Esophagus squamous epithelium (tissue), 5 donors: Measurements from ENCODE around the gene SIRT6. TPM values are rescaled to one million over a fixed set of nuclear protein-coding genes. Genes with fewer than 3 reads are reported as not detected.

Experiments used
- DNase-seq: peaks from one replicate; lab custom pipeline; 2025; lab: John Stamatoyannopoulos, UW
- H3K27ac ChIP-seq, 4 donors: fragments of 200-600 bp; sonication (generic); one replicate each; pipeline ENCODE4 v1.5.1; 2016 to 2019; ENCODE audit warnings: mild to moderate bottlenecking in 1 of 4
- H3K27me3 ChIP-seq, 4 donors: fragments of 200-600 bp; sonication (generic); 1 replicate in 3 of 4; 2 replicates in 1 of 4; pipeline versions ENCODE4 v1.5.1 to v1.6.0; 2017 to 2021; ENCODE audit warnings: antibody characterized with exemption in 1 of 4
- H3K36me3 ChIP-seq, 3 donors: fragments of 200-600 bp; sonication (generic); one replicate each; pipeline ENCODE4 v1.5.1; 2016 to 2019
- H3K4me1 ChIP-seq, 3 donors: fragments of 200-600 bp; sonication (generic); one replicate each; pipeline ENCODE4 v1.5.1; 2017 to 2019
- H3K4me3 ChIP-seq, 4 donors: fragments of 200-600 bp; sonication (generic); 1 replicate in 3 of 4; 2 replicates in 1 of 4; pipeline ENCODE4 v1.5.1; 2016 to 2019; ENCODE audit warnings: mild to moderate bottlenecking in 2 of 4, moderate library complexity in 1 of 4
- H3K9me3 ChIP-seq, 3 donors: fragments of 200-600 bp; sonication (generic); one replicate each; pipeline ENCODE4 v1.5.1; 2016 to 2019
- POLR2A ChIP-seq, 4 donors: fragments of 450-650 bp; IDR thresholded peaks; one replicate each; pipeline ENCODE4 v1.6.1; 2017; ENCODE audit warnings: antibody characterized with exemption in 4 of 4, mild to moderate bottlenecking in 4 of 4, moderate library complexity in 3 of 4
- WGBS, 2 donors: methylation state at CpG; one replicate each; pipeline ENCODE4 v1.1.5; 2018; 5-methylcytosine and 5-hydroxymethylcytosine counted together
- intact Hi-C: fragments of 100-400 bp; cut with DNase I; formaldehyde crosslinking; loops from one replicate; pipeline ENCODE4 v1.15.0; 2022
- total RNA-seq, 4 donors: library from RNA; depleted of rRNA; stranded (reverse); fragments of >200 nt; gene quantifications; one replicate each; pipeline ENCODE4 v1.1.0, GENCODE V29; 2016
- TF ChIP-seq, protein P1 (sequence below), 6 experiments: fragments of 450-650 bp in 4 of 6; fragments of 200-600 bp in 2 of 6; sonication (generic) in 2 of 6; IDR thresholded peaks; one replicate each; pipeline ENCODE4 v1.5.1; 2016 to 2019; ENCODE audit warnings: antibody characterized with exemption in 6 of 6, mild to moderate bottlenecking in 4 of 6, moderate library complexity in 4 of 6
- donor health status: DM: yes; HTN: yes; CAD: no.

Gene SIRT6
- total RNA-seq, 4 donors from 2014 or later, result 9.0 to 23.3 (median 18.3) TPM

DNA sequence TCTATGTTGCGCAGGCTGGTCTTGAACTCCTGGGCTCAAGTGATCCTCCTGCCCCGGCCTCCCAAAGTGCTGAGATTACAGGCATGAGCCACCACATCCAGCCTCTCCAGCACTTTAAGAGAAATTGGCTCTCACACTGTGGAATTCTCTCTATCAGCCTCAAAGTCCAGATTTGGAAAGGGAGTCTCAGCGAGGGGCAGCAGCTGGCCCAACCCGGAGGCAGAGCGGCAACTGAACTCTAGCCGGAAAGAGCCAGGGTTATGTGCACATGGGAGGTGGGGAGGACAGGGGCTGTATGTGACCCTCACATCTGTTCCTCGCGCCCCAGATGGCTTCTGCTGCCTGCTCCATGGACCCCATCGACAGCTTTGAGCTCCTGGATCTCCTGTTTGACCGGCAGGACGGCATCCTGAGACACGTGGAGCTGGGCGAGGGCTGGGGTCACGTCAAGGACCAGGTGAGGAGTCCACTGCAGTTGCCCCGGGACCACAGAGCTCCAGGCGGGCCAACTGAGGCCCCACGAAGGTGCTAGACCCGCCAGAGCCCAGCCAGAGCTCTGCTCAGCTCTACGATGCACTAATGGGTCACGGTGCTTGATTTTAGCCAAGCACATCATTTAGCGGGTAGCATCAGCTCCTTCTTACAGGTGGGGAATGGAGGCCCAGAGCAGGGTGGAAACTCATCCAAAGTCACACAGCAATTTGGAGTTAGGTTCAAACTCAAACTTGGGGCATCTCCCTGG is 27.6 kb downstream of the SIRT6 start:
- no peak for TF ChIP-seq POLR2A (IDR thresholded peaks at IDR 0.05)
- TF ChIP-seq, protein P1, sequence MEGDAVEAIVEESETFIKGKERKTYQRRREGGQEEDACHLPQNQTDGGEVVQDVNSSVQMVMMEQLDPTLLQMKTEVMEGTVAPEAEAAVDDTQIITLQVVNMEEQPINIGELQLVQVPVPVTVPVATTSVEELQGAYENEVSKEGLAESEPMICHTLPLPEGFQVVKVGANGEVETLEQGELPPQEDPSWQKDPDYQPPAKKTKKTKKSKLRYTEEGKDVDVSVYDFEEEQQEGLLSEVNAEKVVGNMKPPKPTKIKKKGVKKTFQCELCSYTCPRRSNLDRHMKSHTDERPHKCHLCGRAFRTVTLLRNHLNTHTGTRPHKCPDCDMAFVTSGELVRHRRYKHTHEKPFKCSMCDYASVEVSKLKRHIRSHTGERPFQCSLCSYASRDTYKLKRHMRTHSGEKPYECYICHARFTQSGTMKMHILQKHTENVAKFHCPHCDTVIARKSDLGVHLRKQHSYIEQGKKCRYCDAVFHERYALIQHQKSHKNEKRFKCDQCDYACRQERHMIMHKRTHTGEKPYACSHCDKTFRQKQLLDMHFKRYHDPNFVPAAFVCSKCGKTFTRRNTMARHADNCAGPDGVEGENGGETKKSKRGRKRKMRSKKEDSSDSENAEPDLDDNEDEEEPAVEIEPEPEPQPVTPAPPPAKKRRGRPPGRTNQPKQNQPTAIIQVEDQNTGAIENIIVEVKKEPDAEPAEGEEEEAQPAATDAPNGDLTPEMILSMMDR (IDR thresholded peaks at IDR 0.05), result no peak
- WGBS, 2 donors, result 78 to 83% methylated on average over 4 to 8 of the region's 21 CpGs
- H3K27me3 ChIP-seq, result peaks cover 0 to 64% (median 0%) of the 10 kb centered on the region in 4 donors
- no peaks in the 10 kb centered on the region for H3K4me1 ChIP-seq
- no peak for DNase-seq
- no peaks in the 10 kb centered on the region for H3K36me3 ChIP-seq
- H3K4me3 ChIP-seq, result no peak overlapping the region
- intact Hi-C loops, result no loop called here
- H3K27ac ChIP-seq, result no peak overlapping the region
- H3K9me3 ChIP-seq, result no peaks in the 10 kb centered on the region

GRCh38 chr19:4152241-4152998 is 29.9 kb downstream of the SIRT6 start:
- H3K36me3 ChIP-seq, result no peaks in the 10 kb centered on the region
- DNase-seq, result no peak
- no peaks in the 10 kb centered on the region for H3K9me3 ChIP-seq
- WGBS, 2 donors, result 60 to 68% methylated on average over 10 of the region's 10 CpGs
- no peaks in the 10 kb centered on the region for H3K4me1 ChIP-seq
- TF ChIP-seq, protein P1 (IDR thresholded peaks at IDR 0.05), result no peak
- TF ChIP-seq POLR2A (IDR thresholded peaks at IDR 0.05), result no peak
- H3K27me3 ChIP-seq, result peaks cover 0 to 66% (median 0%) of the 10 kb centered on the region in 4 donors
- H3K4me3 ChIP-seq, result no peak overlapping the region
- H3K27ac ChIP-seq, result no peak overlapping the region
- intact Hi-C loops, result no loop called here

DNA sequence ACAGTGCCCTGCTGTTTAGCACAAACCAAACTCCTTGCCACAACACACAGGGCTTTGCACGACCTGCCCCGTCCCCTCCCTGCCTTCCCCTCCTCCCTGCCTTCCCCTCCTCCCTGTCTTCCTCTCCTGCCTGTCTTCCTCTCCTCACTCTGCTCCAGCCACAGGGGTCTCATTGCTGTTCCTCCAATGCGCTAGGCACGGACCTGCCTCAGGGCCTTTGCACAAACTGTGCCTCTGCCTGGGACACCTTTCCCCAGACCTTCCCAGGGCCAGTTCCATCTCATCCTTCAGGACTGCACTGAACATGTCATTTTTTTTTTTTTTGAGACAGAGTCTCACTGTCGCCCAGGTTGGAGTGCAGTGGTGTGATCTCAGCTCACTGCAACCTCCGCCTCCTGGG is 30.7 kb downstream of the SIRT6 start:
- Histone ChIP-seq H3K27me3 (peaks cover 0 to 62% (median 0%) of the 10 kb centered on the region in 4 donors), H3K27ac (no peak overlapping the region)
- no peak for DNase-seq

GRCh38 chr19:4149518-4150288 is 32.7 kb downstream of the SIRT6 start:
- TF ChIP-seq POLR2A (IDR thresholded peaks at IDR 0.05), result no peak
- TF ChIP-seq, protein P1 (IDR thresholded peaks at IDR 0.05), result no peak
- no peaks in the 10 kb centered on the region for H3K9me3 ChIP-seq
- H3K27me3 ChIP-seq, result peaks cover 0 to 69% (median 0%) of the 10 kb centered on the region in 4 donors
- no peak for DNase-seq
- H3K4me1 ChIP-seq, result peaks cover 0 to 8% (median 0%) of the 10 kb centered on the region in 3 donors
- H3K36me3 ChIP-seq, result no peaks in the 10 kb centered on the region
- no peak overlapping the region for H3K27ac ChIP-seq
- H3K4me3 ChIP-seq, result no peak overlapping the region
- intact Hi-C loops, result no loop called here
- 29 to 41% methylated on average over 12 to 14 of the region's 17 CpGs for WGBS, 2 donors

More for the DNA sequence above, 30.7 kb downstream of the SIRT6 start:
- Histone ChIP-seq H3K4me1 (no peaks in the 10 kb centered on the region), H3K36me3 (no peaks in the 10 kb centered on the region), H3K4me3 (no peak overlapping the region), H3K9me3 (no peaks in the 10 kb centered on the region)
- TF ChIP-seq, protein P1 (IDR thresholded peaks at IDR 0.05), result no peak
- TF ChIP-seq POLR2A (IDR thresholded peaks at IDR 0.05), result no peak
- WGBS, 2 donors, result 63 to 69% methylated on average over 6 of the region's 6 CpGs
- intact Hi-C loops, result no loop called here
